Renal cortical epithelial cell (primary cell): Measurements from ENCODE around the gene NRXN3. TPM values are rescaled to one million over a fixed set of nuclear protein-coding genes. Genes with fewer than 3 reads are reported as not detected.

ENCODE experiments used
- DNase-seq: peaks from one replicate; pipeline ENCODE4 v3.0.0-alpha.2; 2011; ENCODE audit warnings: low read depth
- total RNA-seq: library from RNA; depleted of rRNA; stranded (reverse); fragments of >200 nt; gene quantifications from 2 replicates; pipeline ENCODE4 v1.2.3, GENCODE V29; 2014

Gene NRXN3
- total RNA-seq, 1 donor from 2014 or later, result 2.9 TPM

DNA sequence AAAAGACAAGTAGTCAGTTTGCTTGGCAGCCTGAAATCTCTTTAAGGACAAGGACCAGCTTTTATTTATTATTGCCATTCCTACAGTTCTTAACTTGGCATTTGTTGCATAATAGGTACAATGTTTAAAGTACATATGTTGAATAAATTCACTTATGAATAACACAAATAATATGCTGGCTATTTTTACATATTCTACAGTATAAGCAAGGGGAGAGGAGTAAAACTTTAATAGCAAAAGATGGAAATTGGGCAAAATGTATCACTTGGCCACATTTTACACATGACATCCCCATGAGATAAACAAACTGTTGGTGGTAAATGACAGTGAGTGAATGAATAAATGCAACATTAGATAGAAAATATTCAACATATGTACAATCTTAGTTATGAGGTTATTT lies 1708.1 kb downstream of the NRXN3 start:
- DNase-seq, result no peak

DNA sequence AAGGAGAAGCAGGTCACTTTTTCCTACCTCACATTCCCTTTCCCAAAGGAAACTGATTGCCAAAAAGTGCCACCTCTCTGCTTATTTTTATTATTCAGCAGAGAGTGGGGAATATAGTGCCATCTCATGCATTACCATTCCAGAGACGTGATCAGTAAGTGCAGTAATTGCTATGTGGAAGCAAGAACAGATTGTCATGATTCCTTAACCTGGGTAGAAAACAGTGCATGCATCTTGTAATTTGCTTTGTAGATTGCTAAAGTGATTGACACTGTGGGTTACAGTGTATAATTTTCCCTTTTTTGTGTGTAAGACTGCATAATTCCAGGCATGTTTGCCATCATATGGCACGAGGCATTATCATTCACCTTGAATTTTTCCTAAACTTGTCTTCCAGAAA lies 1708.6 kb downstream of the NRXN3 start:
- no peak for DNase-seq

DNA sequence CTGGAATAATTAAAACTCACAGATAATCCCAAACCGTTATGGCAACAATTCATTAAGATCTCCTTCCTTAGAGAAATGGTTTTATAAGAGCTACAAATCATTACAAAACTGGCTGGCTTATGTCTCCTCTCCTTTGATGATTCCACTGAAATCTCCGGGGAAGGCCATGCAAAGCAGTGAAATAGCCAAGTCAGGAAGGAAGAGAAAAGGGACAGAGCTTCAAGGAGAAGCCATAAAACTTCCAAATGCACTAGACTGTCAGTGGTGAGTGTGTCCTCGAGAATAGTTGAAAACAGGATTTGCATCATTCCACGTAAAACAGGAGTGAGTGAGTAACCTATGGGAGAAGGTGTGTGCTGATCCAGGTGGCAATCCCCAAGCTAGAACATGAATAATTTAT lies 1711.1 kb downstream of the NRXN3 start:
- no peak for DNase-seq

DNA sequence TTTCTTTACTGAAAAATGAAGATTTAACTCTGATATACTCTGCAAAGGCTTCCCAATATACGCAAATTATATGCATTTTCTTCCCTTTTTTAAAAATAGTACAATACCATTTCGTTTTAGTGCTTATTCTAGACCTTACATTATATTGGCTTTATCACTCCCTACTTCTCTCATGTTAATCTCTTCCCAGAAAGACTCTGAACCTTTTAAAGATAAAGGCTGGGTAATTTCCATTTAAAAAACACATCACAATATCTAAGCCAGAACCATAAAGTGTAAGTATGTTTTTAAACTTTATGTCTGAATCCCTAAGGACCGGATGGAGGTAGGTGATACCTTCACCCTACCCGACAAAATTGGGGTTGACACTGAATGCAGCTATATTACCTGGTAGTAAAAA lies 1720.4 kb downstream of the NRXN3 start:
- DNase-seq, result no peak

DNA sequence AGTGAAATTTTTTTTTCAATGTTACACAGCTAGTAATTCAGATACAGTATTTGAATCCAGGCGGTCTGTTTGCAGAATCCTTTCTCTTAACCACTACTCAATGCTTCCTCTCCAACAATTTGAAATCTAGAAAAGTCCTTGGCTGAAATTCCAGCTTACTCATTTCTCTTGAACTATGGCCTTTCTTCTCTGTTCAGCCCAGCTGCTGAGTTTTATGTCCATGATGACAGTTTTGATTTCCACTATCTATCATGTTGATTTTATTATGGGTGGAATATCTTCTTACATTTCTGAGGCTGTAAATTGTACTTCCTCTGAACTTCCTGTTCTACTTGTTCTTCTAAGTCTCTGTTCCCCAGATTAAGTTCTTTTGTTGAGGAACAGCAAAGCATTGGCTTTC lies 1725.8 kb downstream of the NRXN3 start:
- no peak for DNase-seq

DNA sequence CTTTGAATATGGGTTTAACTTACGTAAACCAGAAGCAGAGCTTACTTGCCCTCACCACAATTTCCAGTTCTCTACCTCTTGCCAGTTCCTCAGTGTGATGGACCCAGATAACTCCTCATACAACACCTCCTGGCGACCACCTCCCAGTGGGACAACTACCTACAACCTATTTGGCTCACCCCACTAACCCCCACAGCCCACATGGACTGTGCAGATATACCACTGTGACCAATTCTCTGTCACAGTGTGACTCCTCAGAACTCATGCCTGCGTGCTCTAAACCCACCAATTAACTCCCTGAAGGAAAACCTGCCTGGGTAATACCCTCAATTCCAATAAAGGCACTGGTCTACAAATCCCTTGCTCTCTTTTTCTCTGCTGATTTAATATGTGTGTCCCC lies 1729.4 kb downstream of the NRXN3 start:
- DNase-seq, result no peak

DNA sequence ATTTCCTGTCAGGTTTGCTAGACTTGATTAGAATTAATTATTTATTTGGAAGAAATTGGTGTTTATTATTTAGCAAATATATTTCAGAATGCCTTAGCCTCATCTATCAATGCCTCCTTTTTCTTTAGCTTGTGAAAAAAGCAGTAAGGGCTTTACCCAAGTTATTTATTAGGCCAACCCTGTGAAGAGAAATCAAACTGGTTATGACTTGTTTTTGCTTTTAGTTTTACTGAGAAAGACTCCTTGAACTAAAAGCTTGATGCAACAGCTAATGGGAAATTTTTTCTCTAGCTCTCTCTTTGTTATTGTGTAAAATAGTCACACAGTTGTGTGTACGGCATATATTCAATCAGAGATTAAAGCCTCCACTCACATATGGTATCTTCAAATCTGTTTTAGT lies 1734.3 kb downstream of the NRXN3 start:
- peak; percentile 13 for DNase-seq

DNA sequence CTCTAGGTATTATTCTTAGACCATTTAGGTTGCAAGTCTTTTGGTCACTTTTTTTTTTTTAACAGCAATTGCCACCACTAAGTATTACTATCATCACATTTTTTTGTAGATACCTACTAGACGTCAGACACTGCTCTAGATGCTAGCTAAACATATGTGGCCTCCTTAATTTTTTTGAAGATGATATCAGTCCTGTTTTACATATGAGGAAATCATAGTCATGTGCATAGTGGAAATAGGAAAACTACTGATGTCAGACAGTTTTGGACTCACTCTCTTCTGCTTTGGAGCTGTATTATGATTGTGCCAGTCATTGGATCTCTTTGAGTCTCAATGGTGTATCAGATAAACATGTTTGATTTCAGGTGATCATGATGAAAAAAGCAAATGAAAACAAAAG lies 1736.8 kb downstream of the NRXN3 start:
- DNase-seq, result no peak

DNA sequence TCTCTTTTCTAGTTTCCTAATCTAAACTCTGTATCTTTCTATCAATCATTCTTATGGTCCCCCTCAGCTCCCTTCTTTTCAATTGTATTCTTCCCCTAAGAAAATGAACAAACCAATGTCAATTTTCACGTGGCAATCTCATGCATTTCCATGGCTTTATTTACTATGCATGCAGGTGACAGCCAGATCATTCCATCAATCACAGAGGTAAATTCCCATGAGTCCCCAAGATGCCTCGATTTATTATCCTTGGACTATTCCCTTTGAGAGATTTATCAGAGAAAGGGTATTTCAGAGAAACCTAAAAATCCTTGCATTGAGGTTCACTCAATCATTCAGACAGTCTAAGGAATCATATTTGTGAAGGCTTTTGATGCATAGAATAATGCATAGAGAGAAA lies 1739.9 kb downstream of the NRXN3 start:
- no peak for DNase-seq

DNA sequence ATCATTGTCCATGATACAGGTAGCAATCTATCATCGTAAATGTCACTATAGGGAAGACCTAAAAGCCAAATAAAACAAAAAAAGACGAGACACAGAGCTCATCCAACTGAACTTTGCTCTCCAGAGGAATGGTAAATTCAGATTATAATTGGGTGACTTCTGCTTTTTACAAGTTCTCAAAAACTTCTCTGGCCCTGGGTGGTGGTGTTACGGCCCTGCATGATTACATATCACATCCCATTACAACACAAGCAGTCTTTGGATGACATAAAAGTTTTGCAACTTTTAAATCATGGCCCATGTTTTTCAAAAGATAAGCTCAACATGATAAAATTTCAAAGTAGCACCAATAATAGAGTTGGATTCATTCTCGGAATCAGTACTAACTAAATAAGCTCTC lies 1741.6 kb downstream of the NRXN3 start:
- DNase-seq, result no peak

DNA sequence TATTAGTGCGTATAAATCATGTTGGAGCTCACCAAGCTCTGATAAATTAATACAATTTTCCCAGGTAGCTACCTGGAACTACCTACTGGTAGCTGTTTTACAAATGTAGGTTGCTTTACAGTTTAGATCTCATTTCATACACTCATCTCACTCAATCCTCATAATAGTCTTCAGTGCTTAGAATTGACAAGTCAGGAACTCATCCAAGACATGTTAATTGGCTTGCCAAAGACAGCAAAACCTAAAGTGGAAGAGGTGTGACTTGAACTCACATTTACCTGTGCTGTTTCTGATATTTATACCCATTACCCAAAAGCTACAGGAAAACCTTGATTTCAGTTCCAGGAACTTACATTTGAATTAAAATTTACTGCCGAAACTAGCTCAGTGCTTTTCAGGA lies 1744.4 kb downstream of the NRXN3 start:
- DNase-seq, result no peak

DNA sequence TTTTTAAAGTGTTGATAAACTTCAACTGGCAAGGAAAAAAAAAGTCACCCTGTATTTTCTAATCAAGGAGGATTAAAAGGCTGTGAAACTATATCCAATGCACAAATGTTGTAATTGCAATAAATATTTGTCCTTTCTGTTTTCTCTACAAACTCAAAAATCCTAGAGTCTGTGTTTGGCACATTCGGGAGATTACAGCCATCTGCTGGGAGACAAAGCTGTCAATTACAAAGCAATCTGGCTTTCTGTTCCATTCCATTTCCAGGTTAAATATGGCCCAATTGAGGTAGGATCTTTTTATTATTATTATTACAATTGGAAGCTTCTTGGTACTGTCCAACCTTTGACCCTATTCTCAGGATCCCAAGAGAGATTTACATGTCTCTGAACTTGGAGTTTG lies 1745.2 kb downstream of the NRXN3 start:
- no peak for DNase-seq

DNA sequence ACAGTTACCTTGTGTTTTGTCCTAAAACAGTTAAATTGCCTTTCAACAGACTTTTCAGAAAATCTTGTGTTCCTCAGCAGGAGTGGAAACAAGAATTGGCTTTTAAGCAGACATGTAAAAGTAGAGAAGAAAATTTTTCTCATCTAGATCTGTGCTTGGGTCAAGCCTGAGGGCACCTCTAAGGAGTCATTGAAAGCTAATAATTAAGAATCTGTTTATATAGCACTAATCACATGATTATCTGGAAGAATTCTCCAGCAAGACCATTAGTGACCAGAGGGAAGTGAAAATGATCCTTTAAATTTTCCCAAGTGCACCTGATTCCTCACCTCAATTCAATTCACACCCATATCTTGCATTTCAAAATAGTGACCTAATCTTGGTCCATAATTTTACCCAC lies 1746.1 kb downstream of the NRXN3 start:
- DNase-seq, result peak; percentile 56

DNA sequence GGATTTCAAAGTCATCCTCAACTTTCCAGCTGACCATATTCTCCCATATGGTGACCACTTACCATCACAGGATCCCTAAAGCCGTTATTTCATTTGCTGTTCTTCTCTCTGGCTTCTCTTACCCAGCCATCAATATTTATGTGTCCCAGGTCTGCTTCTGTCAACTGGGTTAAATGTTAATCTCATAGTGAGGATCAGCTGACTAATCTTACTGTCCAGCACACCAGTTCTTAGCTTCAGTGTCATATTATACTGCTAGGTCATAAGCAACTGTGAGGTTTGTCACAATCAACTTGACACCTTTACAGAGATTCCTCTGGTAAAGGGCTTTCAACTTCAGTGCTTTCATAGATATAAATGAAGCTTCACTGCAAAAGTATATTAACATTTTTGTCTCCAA lies 1746.7 kb downstream of the NRXN3 start:
- peak; percentile 13 for DNase-seq
